GM12878 (cell line): ENCODE results near the gene CHEK1. TPM values are rescaled to one million over a fixed set of nuclear protein-coding genes. Genes with fewer than 3 reads are reported as not detected.

Experiments
- ATAC-seq: fragments of 200-7000 bp; cut with Tn5 transposase; 3 replicates; pipeline ENCODE4 v1.9.1; 2020; ENCODE audit warnings: mild to moderate bottlenecking, moderate library complexity
- BruUV-seq: library from RNA; stranded (reverse); fragments of 400-500 nt; replicated peaks from 2 replicates; lab custom pipeline; 2021; lab: Mats Ljungman, UMichigan
- CTCF ChIA-PET: fragments of 300-600 bp; sonication (Branson Sonifier 250); formaldehyde crosslinking; extraction: SDS; loops from one replicate; lab custom pipeline; 2021; ENCODE audit warnings: inconsistent platforms; lab: Yijun Ruan, JAX
- POLR2A ChIA-PET: fragments of 350-600 bp; formaldehyde crosslinking; extraction: SDS; loops from one replicate; lab custom pipeline; 2021; ENCODE audit warnings: inconsistent platforms; lab: Charles Lee
- RAD21 ChIA-PET: fragments of 300-600 bp; sonication (Branson Sonifier 250); formaldehyde crosslinking; loops from one replicate; lab custom pipeline; 2023; ENCODE audit warnings: antibody characterized with exemption; ENCODE audit not compliant: unreplicated experiment; lab: Charles Lee
- SMC1A ChIA-PET: fragments of 300-600 bp; sonication (Branson Sonifier 250); formaldehyde crosslinking; loops from one replicate; lab custom pipeline; 2023; ENCODE audit not compliant: unreplicated experiment, uncharacterized antibody; lab: Charles Lee
- DNase-seq: peaks from one replicate; pipeline ENCODE4 v3.0.0-alpha.2; 2011; ENCODE audit warnings: low read depth, low spot score
- FAIRE-seq: peaks from 3 replicates; lab custom pipeline; 2011; peaks lifted over from hg19 to GRCh38; lab: Jason Lieb, UNC
- H2AFZ ChIP-seq: 2 replicates; pipeline ENCODE4 v1.6.0; 2011; ENCODE audit warnings: low read depth, low read length, control low read depth; ENCODE audit not compliant: control insufficient read depth
- H3K27ac ChIP-seq: 2 replicates; pipeline ENCODE4 v1.5.1; 2011; ENCODE audit warnings: control low read depth; ENCODE audit not compliant: control insufficient read depth, insufficient read depth
- H3K27me3 ChIP-seq, 2 experiments: replicated peaks in 1 of 2; 2 replicates each; pipeline versions ENCODE4 v1.6.0 to v1.6.1; 2011; ENCODE audit warnings: low read length in 1 of 2; ENCODE audit not compliant: control insufficient read depth in 2 of 2, insufficient read depth in 2 of 2
- H3K36me3 ChIP-seq, 2 experiments: 2 replicates each; pipeline ENCODE4 v1.5.1; 2011; ENCODE audit warnings: low read length in 1 of 2; ENCODE audit not compliant: control insufficient read depth in 2 of 2, insufficient read depth in 2 of 2
- H3K4me1 ChIP-seq: 2 replicates; pipeline ENCODE4 v1.6.1; 2011; ENCODE audit warnings: mild to moderate bottlenecking, low read length, moderate library complexity, mixed read lengths; ENCODE audit not compliant: control insufficient read depth, insufficient read depth
- H3K4me2 ChIP-seq: 2 replicates; pipeline ENCODE4 v1.6.0; 2011; ENCODE audit warnings: control low read depth; ENCODE audit not compliant: control insufficient read depth, insufficient read depth
- H3K4me3 ChIP-seq: fragments of 200-600 bp; sonication (generic); 2 replicates; pipeline ENCODE4 v1.5.1; 2016
- H3K79me2 ChIP-seq: 2 replicates; pipeline ENCODE4 v1.6.0; 2011; ENCODE audit warnings: low read length; ENCODE audit not compliant: control insufficient read depth, insufficient read depth
- H3K9ac ChIP-seq: 2 replicates; pipeline ENCODE4 v1.8.0; 2011; ENCODE audit warnings: low read length, control low read depth, mixed read lengths; ENCODE audit not compliant: control insufficient read depth, insufficient read depth
- H3K9me3 ChIP-seq: replicated peaks from 3 replicates; pipeline ENCODE4 v1.5.1; 2011; ENCODE audit warnings: mild to moderate bottlenecking, low read length; ENCODE audit not compliant: control insufficient read depth, insufficient read depth
- H4K20me1 ChIP-seq: 2 replicates; pipeline ENCODE4 v1.6.0; 2011; ENCODE audit not compliant: control insufficient read depth, insufficient read depth
- ATF7 ChIP-seq: fragments of 450-650 bp; IDR thresholded peaks from 2 replicates; pipeline ENCODE4 v1.6.1; 2016; ENCODE audit warnings: low read depth, mild to moderate bottlenecking
- CBFB ChIP-seq: IDR thresholded peaks from 2 replicates; pipeline ENCODE4 v1.6.1; 2016; ENCODE audit warnings: antibody characterized with exemption, low read depth
- CHD2 ChIP-seq: IDR thresholded peaks from 2 replicates; pipeline ENCODE4 v1.6.1; 2011; ENCODE audit warnings: low read depth, low read length, improper control_type of control experiment, borderline replicate concordance
- FOS ChIP-seq: IDR thresholded peaks from 3 replicates; pipeline ENCODE4 v1.6.1; 2011; ENCODE audit warnings: borderline replicate concordance; ENCODE audit not compliant: insufficient read length; ENCODE audit errors: extremely low read depth
- KLF5 ChIP-seq: fragments of 450-650 bp; IDR thresholded peaks from 2 replicates; pipeline ENCODE4 v1.6.1; 2014; ENCODE audit warnings: mild to moderate bottlenecking; ENCODE audit not compliant: partially characterized antibody
- MEF2B ChIP-seq: fragments of 450-650 bp; IDR thresholded peaks from 2 replicates; pipeline ENCODE4 v1.6.1; 2018; ENCODE audit warnings: mild to moderate bottlenecking, moderate library complexity; ENCODE audit not compliant: partially characterized antibody, poor library complexity, severe bottlenecking
- MXI1 ChIP-seq: fragments of 150-350 bp; IDR thresholded peaks from 2 replicates; pipeline ENCODE4 v1.6.1; 2011; ENCODE audit warnings: low read depth, mild to moderate bottlenecking, inconsistent platforms, low read length, improper control_type of control experiment
- PAX5 ChIP-seq: IDR thresholded peaks from 2 replicates; pipeline ENCODE4 v1.6.1; 2011; ENCODE audit warnings: low read depth, low read length, borderline replicate concordance
- POU2F2 ChIP-seq: IDR thresholded peaks from 3 replicates; pipeline ENCODE4 v1.6.1; 2011; ENCODE audit warnings: low read depth, mild to moderate bottlenecking, low read length, borderline replicate concordance
- RBBP5 ChIP-seq: fragments of 200-600 bp; sonication (generic); conservative IDR thresholded peaks from 2 replicates; pipeline ENCODE4 v1.6.1; 2016
- RFX5 ChIP-seq: IDR thresholded peaks from 2 replicates; pipeline ENCODE4 v1.6.1; 2011; ENCODE audit warnings: low read depth, low read length, improper control_type of control experiment
- ZNF24 ChIP-seq: fragments of 450-650 bp; IDR thresholded peaks from 2 replicates; pipeline ENCODE4 v1.6.1; 2017; ENCODE audit warnings: antibody characterized with exemption, mild to moderate bottlenecking
- WGBS: methylation state at CpG from one replicate; pipeline ENCODE4 v1.1.6; 2016; ENCODE audit warnings: low lambda C conversion rate; ENCODE audit not compliant: insufficient replicate concordance, insufficient coverage; ENCODE audit errors: missing lambda C conversion rate; 5-methylcytosine and 5-hydroxymethylcytosine counted together
- in situ Hi-C: fragments of 300-500 bp; cut with MboI; formaldehyde crosslinking; loops from 9 replicates; pipeline ENCODE4 v1.14.3; 2018; ENCODE audit warnings: mixed read lengths
- intact Hi-C: fragments of 100-400 bp; cut with micrococcal nuclease; formaldehyde crosslinking; loops from one replicate; pipeline ENCODE4 v1.14.2; 2022; ENCODE audit not compliant: unreplicated experiment
- polyA plus RNA-seq, 11 experiments: library from polyadenylated mRNA; depleted of rRNA in 4 of 11; unstranded in 6 of 11; stranded (reverse) in 5 of 11; fragments of >200 nt; fragmentation: Nextera tagmentation in 4 of 11; fragmentation: Illumina TruSeq in 1 of 11; extraction: Ambion mirVana in 4 of 11; extraction: Trizol in 1 of 11; gene quantifications; 1 replicate in 1 of 11; 2 replicates in 10 of 11; pipeline versions ENCODE4 v1.2.1 to v1.2.3, GENCODE V29; 2011 to 2016; ENCODE audit warnings: inconsistent platforms in 2 of 11, missing spikeins in 2 of 11, low read depth in 1 of 11
- total RNA-seq, 4 experiments: library from RNA; depleted of rRNA in 3 of 4; stranded (reverse); fragments of >200 nt in 3 of 4; fragmentation: Illumina TruSeq in 1 of 4; extraction: Trizol in 1 of 4; gene quantifications; 2 replicates each; pipeline versions ENCODE4 v1.2.1 to v1.2.3, GENCODE V29; 2013 to 2021
- TF ChIP-seq, protein P1 (sequence below): fragments of 450-650 bp; formaldehyde crosslinking; IDR thresholded peaks from 2 replicates; pipeline ENCODE4 v1.4.0; 2022; ENCODE audit warnings: mild to moderate bottlenecking, moderate library complexity
- TF ChIP-seq, protein P2 (sequence below): IDR thresholded peaks from 2 replicates; pipeline ENCODE4 v1.6.1; 2012; ENCODE audit warnings: low read length, inconsistent platforms
- TF ChIP-seq, protein P3 (sequence below): fragments of 450-650 bp; IDR thresholded peaks from 2 replicates; pipeline ENCODE4 v1.6.1; 2018; ENCODE audit warnings: borderline replicate concordance, mild to moderate bottlenecking; ENCODE audit not compliant: partially characterized antibody
- TF ChIP-seq, protein P4 (sequence below): IDR thresholded peaks from 2 replicates; pipeline ENCODE4 v1.6.1; 2012; ENCODE audit warnings: low read depth, low read length, improper control_type of control experiment
- TF ChIP-seq, protein P5 (sequence below): IDR thresholded peaks from 2 replicates; pipeline ENCODE4 v1.6.1; 2011; ENCODE audit warnings: low read depth, low read length, improper control_type of control experiment, borderline replicate concordance

The CHEK1 gene
- total and polyA plus RNA-seq, 10 of the 15 experiments (the other 5 are each of a cell fraction or from before 2014, with no cell fraction given), result 42.1 to 72.9 (median 65.6) TPM

DNA sequence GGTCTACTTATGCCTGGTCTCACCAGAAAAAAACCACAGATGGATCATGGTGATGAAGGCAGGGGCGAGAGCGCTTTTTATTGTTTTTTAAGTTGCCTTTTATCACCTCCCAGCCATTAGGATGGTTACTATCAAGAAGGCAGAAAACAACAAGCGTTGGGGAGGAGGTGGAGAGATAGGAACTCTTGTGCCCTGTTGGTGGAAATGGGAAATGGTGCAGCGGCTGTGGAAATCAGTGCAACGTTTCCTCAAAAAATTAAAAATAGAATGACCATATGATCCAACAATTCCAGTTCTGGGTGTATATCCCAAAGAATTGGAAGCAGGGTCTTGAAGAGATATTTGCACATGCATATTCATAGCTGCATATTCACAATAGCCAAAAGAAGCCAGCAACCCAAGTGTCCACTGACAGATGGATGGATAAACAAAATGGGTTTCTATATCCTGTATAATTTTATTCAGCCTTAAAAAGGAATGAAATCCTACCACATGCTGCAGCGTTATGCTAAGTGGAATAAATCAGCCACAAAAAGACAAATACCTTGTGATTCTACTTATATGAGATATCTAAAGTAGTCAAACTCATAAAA lies 76.2 kb downstream of the CHEK1 start:
- in situ Hi-C loops, result no loop called here
- Histone ChIP-seq H3K4me1 (no peaks in the 10 kb centered on the region), H3K4me2 (no peak overlapping the region), H3K9me3 (no peaks in the 10 kb centered on the region), H4K20me1 (no peaks in the 10 kb centered on the region), H3K36me3 (no peaks in the 10 kb centered on the region), H3K4me3 (no peak overlapping the region), H3K79me2 (no peaks in the 10 kb centered on the region), H3K27me3 (no peaks in the 10 kb centered on the region; a peak in 2 of 4 replicates), H3K9ac (no peak overlapping the region), H2AFZ (no peak overlapping the region), H3K27ac (no peak overlapping the region)
- CTCF ChIA-PET, result no interaction called here
- SMC1A ChIA-PET, result no interaction called here
- FAIRE-seq (no peak), DNase-seq (no peak), ATAC-seq (no peak)
- POLR2A ChIA-PET, result interaction anchor here (0.7 kb wide), 1 partner anchor 291 kb away, joined by 3 read pairs; no protein-coding TSS in a partner anchor
- 19% methylated on average over 6 of the region's 6 CpGs for WGBS
- BruUV-seq, result no TSS peak
- RAD21 ChIA-PET, result no interaction called here
- intact Hi-C loops, result no loop called here
- no peak for TF ChIP-seq MXI1
- TF ChIP-seq MEF2B, result no peak
- no peak for TF ChIP-seq RBBP5
- no peak for TF ChIP-seq KLF5
- TF ChIP-seq, protein P1, sequence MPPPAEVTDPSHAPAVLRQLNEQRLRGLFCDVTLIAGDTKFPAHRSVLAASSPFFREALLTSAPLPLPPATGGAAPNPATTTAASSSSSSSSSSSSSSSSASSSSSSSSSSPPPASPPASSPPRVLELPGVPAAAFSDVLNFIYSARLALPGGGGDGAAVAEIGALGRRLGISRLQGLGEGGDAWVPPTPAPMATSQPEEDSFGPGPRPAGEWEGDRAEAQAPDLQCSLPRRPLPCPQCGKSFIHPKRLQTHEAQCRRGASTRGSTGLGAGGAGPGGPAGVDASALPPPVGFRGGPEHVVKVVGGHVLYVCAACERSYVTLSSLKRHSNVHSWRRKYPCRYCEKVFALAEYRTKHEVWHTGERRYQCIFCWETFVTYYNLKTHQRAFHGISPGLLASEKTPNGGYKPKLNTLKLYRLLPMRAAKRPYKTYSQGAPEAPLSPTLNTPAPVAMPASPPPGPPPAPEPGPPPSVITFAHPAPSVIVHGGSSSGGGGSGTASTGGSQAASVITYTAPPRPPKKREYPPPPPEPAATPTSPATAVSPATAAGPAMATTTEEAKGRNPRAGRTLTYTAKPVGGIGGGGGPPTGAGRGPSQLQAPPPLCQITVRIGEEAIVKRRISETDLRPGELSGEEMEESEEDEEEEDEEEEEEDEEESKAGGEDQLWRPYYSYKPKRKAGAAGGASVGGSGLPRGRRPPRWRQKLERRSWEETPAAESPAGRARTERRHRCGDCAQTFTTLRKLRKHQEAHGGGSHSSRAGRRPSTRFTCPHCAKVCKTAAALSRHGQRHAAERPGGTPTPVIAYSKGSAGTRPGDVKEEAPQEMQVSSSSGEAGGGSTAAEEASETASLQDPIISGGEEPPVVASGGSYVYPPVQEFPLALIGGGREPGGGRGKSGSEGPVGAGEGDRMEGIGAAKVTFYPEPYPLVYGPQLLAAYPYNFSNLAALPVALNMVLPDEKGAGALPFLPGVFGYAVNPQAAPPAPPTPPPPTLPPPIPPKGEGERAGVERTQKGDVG (CRISPR knock-in tag), result no peak
- TF ChIP-seq POU2F2, result no peak
- no peak for TF ChIP-seq FOS
- TF ChIP-seq, protein P2, sequence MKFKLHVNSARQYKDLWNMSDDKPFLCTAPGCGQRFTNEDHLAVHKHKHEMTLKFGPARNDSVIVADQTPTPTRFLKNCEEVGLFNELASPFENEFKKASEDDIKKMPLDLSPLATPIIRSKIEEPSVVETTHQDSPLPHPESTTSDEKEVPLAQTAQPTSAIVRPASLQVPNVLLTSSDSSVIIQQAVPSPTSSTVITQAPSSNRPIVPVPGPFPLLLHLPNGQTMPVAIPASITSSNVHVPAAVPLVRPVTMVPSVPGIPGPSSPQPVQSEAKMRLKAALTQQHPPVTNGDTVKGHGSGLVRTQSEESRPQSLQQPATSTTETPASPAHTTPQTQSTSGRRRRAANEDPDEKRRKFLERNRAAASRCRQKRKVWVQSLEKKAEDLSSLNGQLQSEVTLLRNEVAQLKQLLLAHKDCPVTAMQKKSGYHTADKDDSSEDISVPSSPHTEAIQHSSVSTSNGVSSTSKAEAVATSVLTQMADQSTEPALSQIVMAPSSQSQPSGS, result no peak
- no peak for TF ChIP-seq CBFB
- TF ChIP-seq, protein P3, sequence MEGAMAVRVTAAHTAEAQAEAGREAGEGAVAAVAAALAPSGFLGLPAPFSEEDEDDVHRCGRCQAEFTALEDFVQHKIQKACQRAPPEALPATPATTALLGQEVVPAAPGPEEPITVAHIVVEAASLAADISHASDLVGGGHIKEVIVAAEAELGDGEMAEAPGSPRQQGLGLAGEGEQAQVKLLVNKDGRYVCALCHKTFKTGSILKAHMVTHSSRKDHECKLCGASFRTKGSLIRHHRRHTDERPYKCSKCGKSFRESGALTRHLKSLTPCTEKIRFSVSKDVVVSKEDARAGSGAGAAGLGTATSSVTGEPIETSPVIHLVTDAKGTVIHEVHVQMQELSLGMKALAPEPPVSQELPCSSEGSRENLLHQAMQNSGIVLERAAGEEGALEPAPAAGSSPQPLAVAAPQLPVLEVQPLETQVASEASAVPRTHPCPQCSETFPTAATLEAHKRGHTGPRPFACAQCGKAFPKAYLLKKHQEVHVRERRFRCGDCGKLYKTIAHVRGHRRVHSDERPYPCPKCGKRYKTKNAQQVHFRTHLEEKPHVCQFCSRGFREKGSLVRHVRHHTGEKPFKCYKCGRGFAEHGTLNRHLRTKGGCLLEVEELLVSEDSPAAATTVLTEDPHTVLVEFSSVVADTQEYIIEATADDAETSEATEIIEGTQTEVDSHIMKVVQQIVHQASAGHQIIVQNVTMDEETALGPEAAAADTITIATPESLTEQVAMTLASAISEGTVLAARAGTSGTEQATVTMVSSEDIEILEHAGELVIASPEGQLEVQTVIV, result no peak
- no peak for TF ChIP-seq PAX5
- TF ChIP-seq, protein P4, sequence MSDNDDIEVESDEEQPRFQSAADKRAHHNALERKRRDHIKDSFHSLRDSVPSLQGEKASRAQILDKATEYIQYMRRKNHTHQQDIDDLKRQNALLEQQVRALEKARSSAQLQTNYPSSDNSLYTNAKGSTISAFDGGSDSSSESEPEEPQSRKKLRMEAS, result no peak
- no peak for TF ChIP-seq RFX5
- TF ChIP-seq ATF7, result no peak
- TF ChIP-seq ZNF24, result no peak
- no peak for TF ChIP-seq CHD2
- TF ChIP-seq, protein P5, sequence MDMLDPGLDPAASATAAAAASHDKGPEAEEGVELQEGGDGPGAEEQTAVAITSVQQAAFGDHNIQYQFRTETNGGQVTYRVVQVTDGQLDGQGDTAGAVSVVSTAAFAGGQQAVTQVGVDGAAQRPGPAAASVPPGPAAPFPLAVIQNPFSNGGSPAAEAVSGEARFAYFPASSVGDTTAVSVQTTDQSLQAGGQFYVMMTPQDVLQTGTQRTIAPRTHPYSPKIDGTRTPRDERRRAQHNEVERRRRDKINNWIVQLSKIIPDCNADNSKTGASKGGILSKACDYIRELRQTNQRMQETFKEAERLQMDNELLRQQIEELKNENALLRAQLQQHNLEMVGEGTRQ, result no peak
